AG09309 (cell line): ENCODE data around the gene ZBTB9.

ENCODE experiments used
- DNase-seq: peaks from one replicate; pipeline ENCODE4 v3.0.0-alpha.2; 2010; ENCODE audit warnings: low read depth
- H3K4me3 ChIP-seq: 2 replicates; pipeline ENCODE4 v1.5.1; 2011; ENCODE audit warnings: mild to moderate bottlenecking, low read depth, low read length, moderate library complexity; ENCODE audit not compliant: control insufficient read depth
- TF ChIP-seq, protein P1 (sequence below): IDR thresholded peaks from 2 replicates; pipeline ENCODE4 v1.5.1; 2011; ENCODE audit warnings: mild to moderate bottlenecking, low read depth, low read length, inconsistent platforms; ENCODE audit not compliant: insufficient read depth, control insufficient read depth; ENCODE audit errors: missing control alignments

Gene ZBTB9

DNA sequence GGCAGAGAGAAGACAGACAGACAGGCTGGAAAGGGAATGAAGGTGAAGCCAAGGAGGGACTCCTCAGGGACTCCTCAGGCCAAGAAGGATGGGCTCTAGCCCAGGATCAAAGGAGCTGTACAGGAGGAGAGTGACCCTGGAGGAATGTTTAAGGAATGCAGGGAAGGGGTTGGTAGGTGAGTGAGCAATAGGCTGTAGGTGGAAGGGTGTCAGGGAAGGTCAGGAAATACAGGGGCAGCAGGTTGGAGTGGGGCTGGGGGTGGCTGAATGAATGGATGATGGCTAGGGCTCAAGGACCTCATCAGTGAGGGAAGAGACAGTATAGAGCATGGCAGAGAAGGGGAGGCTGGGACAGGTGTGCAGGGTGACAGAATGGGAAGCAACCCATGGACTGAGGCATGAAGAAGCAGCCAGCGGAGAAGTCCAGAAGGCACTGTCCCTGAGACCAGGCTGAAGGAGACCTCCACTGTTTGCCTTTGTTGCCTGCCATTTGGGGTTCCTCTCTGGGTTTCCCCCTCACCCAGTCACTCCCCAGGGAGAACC lies 21.3 kb upstream of the ZBTB9 start:
- H3K4me3 ChIP-seq, result no peak overlapping the region
- TF ChIP-seq, protein P1, sequence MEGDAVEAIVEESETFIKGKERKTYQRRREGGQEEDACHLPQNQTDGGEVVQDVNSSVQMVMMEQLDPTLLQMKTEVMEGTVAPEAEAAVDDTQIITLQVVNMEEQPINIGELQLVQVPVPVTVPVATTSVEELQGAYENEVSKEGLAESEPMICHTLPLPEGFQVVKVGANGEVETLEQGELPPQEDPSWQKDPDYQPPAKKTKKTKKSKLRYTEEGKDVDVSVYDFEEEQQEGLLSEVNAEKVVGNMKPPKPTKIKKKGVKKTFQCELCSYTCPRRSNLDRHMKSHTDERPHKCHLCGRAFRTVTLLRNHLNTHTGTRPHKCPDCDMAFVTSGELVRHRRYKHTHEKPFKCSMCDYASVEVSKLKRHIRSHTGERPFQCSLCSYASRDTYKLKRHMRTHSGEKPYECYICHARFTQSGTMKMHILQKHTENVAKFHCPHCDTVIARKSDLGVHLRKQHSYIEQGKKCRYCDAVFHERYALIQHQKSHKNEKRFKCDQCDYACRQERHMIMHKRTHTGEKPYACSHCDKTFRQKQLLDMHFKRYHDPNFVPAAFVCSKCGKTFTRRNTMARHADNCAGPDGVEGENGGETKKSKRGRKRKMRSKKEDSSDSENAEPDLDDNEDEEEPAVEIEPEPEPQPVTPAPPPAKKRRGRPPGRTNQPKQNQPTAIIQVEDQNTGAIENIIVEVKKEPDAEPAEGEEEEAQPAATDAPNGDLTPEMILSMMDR, result no peak
- no peak for DNase-seq

- TF ChIP-seq, protein P1, result no peak
- no peak for DNase-seq
- H3K4me3 ChIP-seq, result no peak overlapping the region
Measured at GRCh38 chr6:33433544-33434191, 20.7 kb upstream of the ZBTB9 start.

GRCh38 chr6:33434961-33435360 lies 19.4 kb upstream of the ZBTB9 start:
- no peak for DNase-seq
- TF ChIP-seq, protein P1, result no peak
- H3K4me3 ChIP-seq, result no peak overlapping the region

DNA sequence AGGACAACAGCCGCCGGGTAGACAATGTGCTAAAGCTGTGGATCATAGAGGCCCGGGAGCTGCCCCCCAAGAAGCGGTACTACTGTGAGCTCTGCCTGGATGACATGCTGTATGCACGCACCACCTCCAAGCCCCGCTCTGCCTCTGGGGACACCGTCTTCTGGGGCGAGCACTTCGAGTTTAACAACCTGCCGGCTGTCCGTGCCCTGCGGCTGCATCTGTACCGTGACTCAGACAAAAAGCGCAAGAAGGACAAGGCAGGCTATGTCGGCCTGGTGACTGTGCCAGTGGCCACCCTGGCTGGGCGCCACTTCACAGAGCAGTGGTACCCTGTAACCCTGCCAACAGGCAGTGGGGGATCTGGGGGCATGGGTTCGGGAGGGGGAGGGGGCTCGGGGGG lies 16.7 kb upstream of the ZBTB9 start:
- H3K4me3 ChIP-seq, result no peak overlapping the region
- TF ChIP-seq, protein P1, result no peak

GRCh38 chr6:33438978-33439594 lies 15.3 kb upstream of the ZBTB9 start:
- DNase-seq, result no peak
- TF ChIP-seq, protein P1, result no peak
- H3K4me3 ChIP-seq, result no peak overlapping the region

More for the DNA sequence above, 16.7 kb upstream of the ZBTB9 start:
- DNase-seq, result no peak

DNA sequence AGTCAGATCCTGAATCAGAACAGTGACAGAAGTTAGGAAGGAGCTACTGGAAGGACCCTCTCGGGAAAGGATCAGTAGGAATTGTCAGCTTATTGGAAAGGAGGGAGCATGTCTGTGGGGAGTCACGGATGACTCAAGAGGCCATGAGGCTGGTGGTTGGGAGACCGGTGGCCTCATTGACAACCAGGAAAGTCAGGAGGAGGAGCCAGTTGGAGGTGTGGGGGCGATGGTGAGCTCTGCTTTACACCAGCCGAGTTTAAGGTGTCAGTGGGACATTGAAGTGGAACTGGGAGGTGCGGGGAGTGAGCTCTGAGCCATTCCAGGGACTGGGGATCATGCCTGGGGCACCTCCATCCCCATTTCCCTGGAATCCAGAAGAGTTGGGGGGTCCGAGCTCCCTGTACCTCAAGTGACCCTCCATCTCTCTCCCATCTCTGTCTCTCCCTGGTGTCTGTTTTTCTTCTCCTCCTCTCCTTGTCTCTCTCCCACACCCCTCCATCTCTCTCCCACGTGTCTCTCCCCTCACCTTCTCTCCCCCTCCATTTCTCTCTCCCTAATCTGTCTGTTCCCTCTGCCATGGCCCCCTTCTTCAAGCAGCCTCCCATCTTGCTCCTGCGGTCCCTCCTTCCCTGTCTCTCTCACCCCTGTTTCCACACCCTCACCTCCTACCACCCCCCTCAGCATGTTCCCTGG lies 14.3 kb upstream of the ZBTB9 start:
- no peak overlapping the region for H3K4me3 ChIP-seq
- TF ChIP-seq, protein P1, result no peak
- no peak for DNase-seq
